H54 (cell line): Measurements from ENCODE around the gene HSD3B1.
"Not testable (repeated sequence)": the region's sequence is repeated elsewhere in the genome, so short reads cannot be mapped to it uniquely, and the experiment has no call there.

Experiments
- DNase-seq: peaks from one replicate; pipeline ENCODE4 v3.0.0; 2011; ENCODE audit warnings: low spot score, mixed read lengths; ENCODE audit not compliant: insufficient read length
- FAIRE-seq: peaks from 3 replicates; lab custom pipeline; 2011; peaks lifted over from hg19 to GRCh38; lab: Jason Lieb, UNC
- POLR2A ChIP-seq: IDR thresholded peaks from 2 replicates; pipeline ENCODE4 v1.6.1; 2011; ENCODE audit warnings: low read depth, mild to moderate bottlenecking, low read length

Gene HSD3B1

GRCh38 chr1:119481951-119482350, 25.1 kb upstream of the HSD3B1 start:
- DNase-seq: no peak
- no peak for TF ChIP-seq POLR2A
- FAIRE-seq: no peak

GRCh38 chr1:119482517-119483425, 24.2 kb upstream of the HSD3B1 start:
- DNase-seq (no peak), FAIRE-seq (no peak)
- TF ChIP-seq POLR2A: no peak

GRCh38 chr1:119483441-119484200, 23.4 kb upstream of the HSD3B1 start:
- DNase-seq (no peak), FAIRE-seq (no peak)
- TF ChIP-seq POLR2A: no peak

- DNase-seq (no peak), FAIRE-seq (no peak)
Observed at GRCh38 chr1:119485201-119485600, 21.8 kb upstream of the HSD3B1 start.

GRCh38 chr1:119488216-119488615, 18.8 kb upstream of the HSD3B1 start:
- DNase-seq (no peak), FAIRE-seq (no peak)
- no peak for TF ChIP-seq POLR2A

More at GRCh38 chr1:119485201-119485600, 21.8 kb upstream of the HSD3B1 start:
- TF ChIP-seq POLR2A: no peak

- DNase-seq (no peak), FAIRE-seq (no peak)
Observed at GRCh38 chr1:119489201-119489600, 17.8 kb upstream of the HSD3B1 start.

GRCh38 chr1:119490925-119491324, 16.1 kb upstream of the HSD3B1 start:
- no peak for FAIRE-seq
- DNase-seq: no peak
- no peak for TF ChIP-seq POLR2A

More at GRCh38 chr1:119489201-119489600, 17.8 kb upstream of the HSD3B1 start:
- TF ChIP-seq POLR2A: no peak

- no peak for FAIRE-seq
- DNase-seq: no peak
- no peak for TF ChIP-seq POLR2A
Observed at GRCh38 chr1:119492763-119493162, 14.2 kb upstream of the HSD3B1 start.

- FAIRE-seq (no peak), DNase-seq (no peak)
- no peak for TF ChIP-seq POLR2A
Observed at GRCh38 chr1:119504831-119505230, 2.2 kb upstream of the HSD3B1 start.

- no peak for DNase-seq
- no peak for TF ChIP-seq POLR2A
- no peak for FAIRE-seq
Observed at GRCh38 chr1:119510046-119510445, 3.0 kb downstream of the HSD3B1 start.

- FAIRE-seq (no peak), DNase-seq (no peak)
- TF ChIP-seq POLR2A: no peak
Observed at GRCh38 chr1:119515221-119515620, 8.2 kb downstream of the HSD3B1 start.

GRCh38 chr1:119516247-119516646, 9.2 kb downstream of the HSD3B1 start:
- no peak for FAIRE-seq
- no peak for TF ChIP-seq POLR2A

GRCh38 chr1:119516680-119517079, 9.7 kb downstream of the HSD3B1 start:
- FAIRE-seq: no peak
- no peak for DNase-seq
- TF ChIP-seq POLR2A: no peak

More at GRCh38 chr1:119516247-119516646, 9.2 kb downstream of the HSD3B1 start:
- no peak for DNase-seq

GRCh38 chr1:119517667-119518066, 10.7 kb downstream of the HSD3B1 start:
- not testable (repeated sequence) for FAIRE-seq, DNase-seq
